HEK293T (cell line): Measurements from ENCODE around the gene ABLIM2.

ENCODE experiments used
- ARNT ChIP-seq: fragments of 450-650 bp; IDR thresholded peaks from 2 replicates; pipeline ENCODE4 v1.6.1; 2017; ENCODE audit warnings: mild to moderate bottlenecking
- BHLHE40 ChIP-seq: fragments of 450-650 bp; IDR thresholded peaks from 2 replicates; pipeline ENCODE4 v1.6.1; 2016; ENCODE audit warnings: mild to moderate bottlenecking, moderate library complexity, borderline replicate concordance
- FOXA1 ChIP-seq: fragments of 450-650 bp; IDR thresholded peaks from 2 replicates; pipeline ENCODE4 v1.6.1; 2016; ENCODE audit warnings: mild to moderate bottlenecking
- FOXK2 ChIP-seq: fragments of 450-650 bp; IDR thresholded peaks from 2 replicates; pipeline ENCODE4 v1.6.1; 2016; ENCODE audit warnings: mild to moderate bottlenecking
- FOXM1 ChIP-seq: fragments of 450-650 bp; IDR thresholded peaks from 2 replicates; pipeline ENCODE4 v1.6.1; 2017; ENCODE audit warnings: mild to moderate bottlenecking, borderline replicate concordance
- L3MBTL2 ChIP-seq: fragments of 450-650 bp; conservative IDR thresholded peaks from 2 replicates; pipeline ENCODE4 v1.6.1; 2016; ENCODE audit warnings: mild to moderate bottlenecking
- LEF1 ChIP-seq: fragments of 450-650 bp; IDR thresholded peaks from 2 replicates; pipeline ENCODE4 v1.6.1; 2017; ENCODE audit warnings: mild to moderate bottlenecking, borderline replicate concordance
- NFRKB ChIP-seq: fragments of 450-650 bp; IDR thresholded peaks from 2 replicates; pipeline ENCODE4 v1.6.1; 2016; ENCODE audit warnings: mild to moderate bottlenecking, moderate library complexity
- PKNOX1 ChIP-seq: fragments of 450-650 bp; IDR thresholded peaks from 2 replicates; pipeline ENCODE4 v1.6.1; 2016
- SP1 ChIP-seq: fragments of 450-650 bp; IDR thresholded peaks from 2 replicates; pipeline ENCODE4 v1.6.1; 2017
- SUZ12 ChIP-seq: fragments of 450-650 bp; IDR thresholded peaks from 2 replicates; pipeline ENCODE4 v1.6.1; 2016; ENCODE audit warnings: mild to moderate bottlenecking
- TARDBP ChIP-seq: fragments of 450-650 bp; IDR thresholded peaks from 2 replicates; pipeline ENCODE4 v1.6.1; 2016
- ZNF384 ChIP-seq: fragments of 450-650 bp; IDR thresholded peaks from 2 replicates; pipeline ENCODE4 v1.6.1; 2016

GRCh38 chr4:8122746-8123145, 35.9 kb downstream of the ABLIM2 start:
- no peak for TF ChIP-seq PKNOX1
- TF ChIP-seq SP1: no peak
- no peak for TF ChIP-seq ZNF384
- TF ChIP-seq LEF1: no peak
- no peak for TF ChIP-seq FOXM1
- no peak for TF ChIP-seq FOXK2
- TF ChIP-seq NFRKB: no peak
- TF ChIP-seq ARNT: no peak
- TF ChIP-seq SUZ12: no peak
- TF ChIP-seq BHLHE40: no peak
- no peak for TF ChIP-seq FOXA1
- TF ChIP-seq TARDBP: no peak
- TF ChIP-seq L3MBTL2: no peak
